Loucy (cell line): ENCODE results near the gene TOM1L2.

Experiments used
- H2AFZ ChIP-seq: fragments of 200-600 bp; sonication (generic); 2 replicates; pipeline ENCODE4 v1.6.0; 2016; ENCODE audit warnings: antibody characterized with exemption, mild to moderate bottlenecking, low read length, moderate library complexity
- H3F3A ChIP-seq: fragments of 200-600 bp; 2 replicates; pipeline ENCODE4 v1.6.0; 2016; ENCODE audit warnings: antibody characterized with exemption, low read depth, mild to moderate bottlenecking
- H3K27me3 ChIP-seq: fragments of 200-600 bp; sonication (generic); 2 replicates; pipeline ENCODE4 v1.6.1; 2014; ENCODE audit warnings: low read length, mild to moderate bottlenecking; ENCODE audit not compliant: insufficient read depth, poor library complexity, severe bottlenecking
- H3K36me3 ChIP-seq: fragments of 200-600 bp; sonication (generic); 2 replicates; pipeline ENCODE4 v1.6.1; 2016; ENCODE audit warnings: low read length; ENCODE audit not compliant: insufficient read depth
- H3K4me1 ChIP-seq: fragments of 200-600 bp; sonication (generic); 2 replicates; pipeline ENCODE4 v1.5.1; 2014; ENCODE audit warnings: low read length, mild to moderate bottlenecking; ENCODE audit not compliant: insufficient read depth, poor library complexity, severe bottlenecking
- H3K4me2 ChIP-seq: fragments of 200-600 bp; sonication (generic); 2 replicates; pipeline ENCODE4 v1.6.0; 2014; ENCODE audit warnings: antibody characterized with exemption, low read length, low read depth, mild to moderate bottlenecking; ENCODE audit not compliant: poor library complexity, severe bottlenecking
- H3K4me3 ChIP-seq: fragments of 200-600 bp; sonication (generic); 2 replicates; pipeline ENCODE4 v1.5.1; 2014; ENCODE audit warnings: low read length, mild to moderate bottlenecking, mixed read lengths; ENCODE audit not compliant: poor library complexity, severe bottlenecking
- H3K79me2 ChIP-seq: fragments of 200-600 bp; sonication (generic); 2 replicates; pipeline ENCODE4 v1.6.1; 2014; ENCODE audit warnings: low read length; ENCODE audit not compliant: insufficient read depth
- H3K9ac ChIP-seq: fragments of 200-600 bp; sonication (generic); 2 replicates; pipeline ENCODE4 v1.6.0; 2014; ENCODE audit warnings: mild to moderate bottlenecking, low read depth, low read length, moderate library complexity; ENCODE audit not compliant: poor library complexity, severe bottlenecking
- H3K9me2 ChIP-seq: fragments of 200-600 bp; sonication (generic); replicated peaks from 2 replicates; pipeline ENCODE4 v1.6.1; 2016; ENCODE audit warnings: low read depth, low read length, mixed read lengths
- H3K9me3 ChIP-seq: fragments of 200-600 bp; sonication (generic); 2 replicates; pipeline ENCODE4 v1.6.1; 2014; ENCODE audit warnings: mild to moderate bottlenecking, antibody characterized with exemption, low read length, low read depth; ENCODE audit not compliant: insufficient read depth
- H4K20me1 ChIP-seq: fragments of 200-600 bp; sonication (generic); 2 replicates; pipeline ENCODE4 v1.6.0; 2014; ENCODE audit warnings: antibody characterized with exemption, low read length, mild to moderate bottlenecking; ENCODE audit not compliant: insufficient read depth, poor library complexity, severe bottlenecking
- CTCF ChIP-seq: fragments of 200-600 bp; sonication (generic); conservative IDR thresholded peaks from 2 replicates; pipeline ENCODE4 v1.5.1; 2014; ENCODE audit warnings: mild to moderate bottlenecking, antibody characterized with exemption, low read length
- EZH2phosphoT487 ChIP-seq: fragments of 200-600 bp; IDR thresholded peaks from 2 replicates; pipeline ENCODE4 v1.6.1; 2018; ENCODE audit warnings: antibody characterized with exemption, mild to moderate bottlenecking, moderate library complexity, borderline replicate concordance

The TOM1L2 gene

GRCh38 chr17:17921192-17922069 is 50.8 kb downstream of the TOM1L2 start:
- Histone ChIP-seq H2AFZ (no peak overlapping the region), H3K9me3 (no peaks in the 10 kb centered on the region), H3K79me2 (no peaks in the 10 kb centered on the region), H3K27me3 (no peaks in the 10 kb centered on the region), H3K9ac (no peak overlapping the region), H3K4me2 (no peak overlapping the region), H3K4me1 (peaks cover 13% of the 10 kb centered on the region), H4K20me1 (no peaks in the 10 kb centered on the region), H3K4me3 (no peak overlapping the region), H3K9me2 (no peaks in the 10 kb centered on the region), H3F3A (no peaks in the 10 kb centered on the region), H3K36me3 (no peaks in the 10 kb centered on the region)
- TF ChIP-seq CTCF (no peak), EZH2phosphoT487 (no peak)

- TF ChIP-seq CTCF (peak; percentile 94), EZH2phosphoT487 (no peak)
- peaks cover 12% of the 10 kb centered on the region for H3K4me1 ChIP-seq
- no peak overlapping the region for H3K4me3 ChIP-seq
- peak overlapping the region; percentile 58 for H3K9ac ChIP-seq
- H4K20me1 ChIP-seq, result no peaks in the 10 kb centered on the region
- no peaks in the 10 kb centered on the region for H3K79me2 ChIP-seq
- no peaks in the 10 kb centered on the region for H3K27me3 ChIP-seq
- peak overlapping the region; percentile 83 for H2AFZ ChIP-seq
- H3F3A ChIP-seq, result no peaks in the 10 kb centered on the region
- no peaks in the 10 kb centered on the region for H3K9me2 ChIP-seq
- no peaks in the 10 kb centered on the region for H3K36me3 ChIP-seq
- peak overlapping the region; percentile 66 for H3K4me2 ChIP-seq
- no peaks in the 10 kb centered on the region for H3K9me3 ChIP-seq
Measured at GRCh38 chr17:17919169-17920107, 52.8 kb downstream of the TOM1L2 start.

- Histone ChIP-seq H3K36me3 (no peaks in the 10 kb centered on the region), H3K9me3 (no peaks in the 10 kb centered on the region), H3K27me3 (no peaks in the 10 kb centered on the region), H3K9ac (no peak overlapping the region), H3K4me3 (no peak overlapping the region), H3K4me2 (no peak overlapping the region), H3K4me1 (peaks cover 22% of the 10 kb centered on the region), H3F3A (no peaks in the 10 kb centered on the region), H2AFZ (no peak overlapping the region), H4K20me1 (no peaks in the 10 kb centered on the region), H3K9me2 (no peaks in the 10 kb centered on the region), H3K79me2 (no peaks in the 10 kb centered on the region)
- no peak for TF ChIP-seq EZH2phosphoT487
- TF ChIP-seq CTCF, result no peak
Measured at GRCh38 chr17:17917394-17917793, 54.8 kb downstream of the TOM1L2 start.
